ENCODE measurements around the gene TLCD3A.

DNA sequence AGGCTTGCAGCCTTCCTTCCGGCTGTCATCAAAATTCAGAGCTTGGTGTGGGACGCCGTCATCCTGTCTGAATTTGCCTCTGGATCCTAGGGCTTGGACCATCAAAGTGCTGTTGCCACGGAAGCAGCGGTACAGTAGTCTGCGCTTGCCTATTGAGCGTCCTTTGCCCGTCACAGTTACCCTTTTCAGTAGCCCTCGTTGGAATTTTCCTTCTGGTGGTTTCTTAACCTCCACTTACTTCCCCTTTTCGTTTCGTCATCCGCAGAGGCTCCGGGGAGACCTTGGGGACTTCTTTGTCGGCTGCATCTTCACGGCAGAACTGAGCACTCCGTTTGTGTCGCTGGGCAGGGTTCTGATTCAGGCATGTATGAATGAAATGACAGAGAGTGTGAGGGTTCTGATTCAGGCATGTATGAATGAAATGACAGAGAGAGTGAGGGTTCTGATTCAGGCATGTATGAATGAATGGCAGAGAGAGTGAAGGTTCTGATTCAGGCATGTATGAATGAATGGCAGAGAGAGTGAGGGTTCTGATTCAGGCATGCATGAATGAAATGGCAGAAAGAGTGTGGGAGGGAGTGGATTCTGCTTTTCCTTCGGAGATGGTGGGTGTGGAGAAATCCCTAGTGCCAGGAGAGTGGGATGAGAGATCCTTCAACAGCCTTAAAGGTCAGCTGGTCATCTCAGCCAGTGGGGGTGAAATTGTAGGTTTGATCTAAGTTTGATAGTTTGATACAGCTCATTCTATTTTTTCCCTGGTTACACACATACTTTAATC is 8.0 kb downstream of the TLCD3A start:
- no peak for TF ChIP-seq POLR2A (IDR thresholded peaks at IDR 0.05)
- TF ChIP-seq, protein P1, sequence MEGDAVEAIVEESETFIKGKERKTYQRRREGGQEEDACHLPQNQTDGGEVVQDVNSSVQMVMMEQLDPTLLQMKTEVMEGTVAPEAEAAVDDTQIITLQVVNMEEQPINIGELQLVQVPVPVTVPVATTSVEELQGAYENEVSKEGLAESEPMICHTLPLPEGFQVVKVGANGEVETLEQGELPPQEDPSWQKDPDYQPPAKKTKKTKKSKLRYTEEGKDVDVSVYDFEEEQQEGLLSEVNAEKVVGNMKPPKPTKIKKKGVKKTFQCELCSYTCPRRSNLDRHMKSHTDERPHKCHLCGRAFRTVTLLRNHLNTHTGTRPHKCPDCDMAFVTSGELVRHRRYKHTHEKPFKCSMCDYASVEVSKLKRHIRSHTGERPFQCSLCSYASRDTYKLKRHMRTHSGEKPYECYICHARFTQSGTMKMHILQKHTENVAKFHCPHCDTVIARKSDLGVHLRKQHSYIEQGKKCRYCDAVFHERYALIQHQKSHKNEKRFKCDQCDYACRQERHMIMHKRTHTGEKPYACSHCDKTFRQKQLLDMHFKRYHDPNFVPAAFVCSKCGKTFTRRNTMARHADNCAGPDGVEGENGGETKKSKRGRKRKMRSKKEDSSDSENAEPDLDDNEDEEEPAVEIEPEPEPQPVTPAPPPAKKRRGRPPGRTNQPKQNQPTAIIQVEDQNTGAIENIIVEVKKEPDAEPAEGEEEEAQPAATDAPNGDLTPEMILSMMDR (IDR thresholded peaks at IDR 0.05) = no peak
